Activated naive CD8-positive, alpha-beta T cell treated with anti-CD3 and anti-CD28 coated beads, Interleukin-2, amount 50 U/mL, for 24 hours (primary cell): ENCODE data around the gene DNAI2.
"Not testable (repeated sequence)": the region's sequence is repeated elsewhere in the genome, so short reads cannot be mapped to it uniquely, and the experiment has no call there.

ENCODE experiments used
- ATAC-seq: fragments of 150-1000 bp; cut with Tn5 transposase; one replicate; pipeline ENCODE4 v1.10.0; 2021
- DNase-seq: peaks from one replicate; pipeline ENCODE4 v3.0.0; 2021
- H3K27ac Mint-ChIP-seq: one replicate; pipeline ENCODE4 v1.8.0; 2021; ENCODE audit warnings: mild to moderate bottlenecking, mixed read lengths
- H3K27me3 Mint-ChIP-seq: one replicate; pipeline ENCODE4 v1.8.0; 2021; ENCODE audit warnings: mixed read lengths
- H3K36me3 Mint-ChIP-seq: one replicate; pipeline ENCODE4 v1.8.0; 2021; ENCODE audit warnings: low read depth, mixed read lengths
- H3K4me1 Mint-ChIP-seq: one replicate; pipeline ENCODE4 v1.8.0; 2021; ENCODE audit warnings: mixed read lengths
- H3K4me3 Mint-ChIP-seq: one replicate; pipeline ENCODE4 v1.8.0; 2021; ENCODE audit warnings: mild to moderate bottlenecking, moderate library complexity, mixed read lengths
- H3K9me3 Mint-ChIP-seq: one replicate; pipeline ENCODE4 v1.8.0; 2021; ENCODE audit warnings: mixed read lengths

DNAI2 gene

GRCh38 chr17:74276541-74277009 lies 2.5 kb downstream of the DNAI2 start:
- peaks cover 19% of the 10 kb centered on the region for H3K27me3 Mint-ChIP-seq

GRCh38 chr17:74277935-74278334 lies 3.9 kb downstream of the DNAI2 start:
- DNase-seq (no peak), ATAC-seq (no peak)
- Mint-ChIP-seq H3K27ac (no peak overlapping the region), H3K27me3 (peaks cover 19% of the 10 kb centered on the region), H3K4me1 (peaks cover 70% of the 10 kb centered on the region), H3K36me3 (no peaks in the 10 kb centered on the region), H3K4me3 (no peak overlapping the region), H3K9me3 (no peaks in the 10 kb centered on the region)

More at GRCh38 chr17:74276541-74277009, 2.5 kb downstream of the DNAI2 start:
- DNase-seq (no peak), ATAC-seq (no peak)
- H3K4me1 Mint-ChIP-seq = peaks cover 58% of the 10 kb centered on the region
- no peaks in the 10 kb centered on the region for H3K36me3 Mint-ChIP-seq
- no peak overlapping the region for H3K27ac Mint-ChIP-seq
- no peak overlapping the region for H3K4me3 Mint-ChIP-seq
- no peaks in the 10 kb centered on the region for H3K9me3 Mint-ChIP-seq

GRCh38 chr17:74279617-74280016 lies 5.6 kb downstream of the DNAI2 start:
- not testable (repeated sequence) for DNase-seq, H3K27me3 Mint-ChIP-seq, H3K36me3 Mint-ChIP-seq, H3K4me3 Mint-ChIP-seq, H3K9me3 Mint-ChIP-seq, ATAC-seq
- peak overlapping the region; percentile 81 for H3K27ac Mint-ChIP-seq
- H3K4me1 Mint-ChIP-seq = peaks cover 69% of the 10 kb centered on the region

- peaks cover 69% of the 10 kb centered on the region for H3K4me1 Mint-ChIP-seq
- H3K27ac Mint-ChIP-seq = peak overlapping the region; percentile 81
- ATAC-seq (peak; percentile 74), DNase-seq (peak; percentile 61)
- no peaks in the 10 kb centered on the region for H3K9me3 Mint-ChIP-seq
- peaks cover 1% of the 10 kb centered on the region for H3K27me3 Mint-ChIP-seq
- H3K4me3 Mint-ChIP-seq = peak overlapping the region; percentile 4
- no peaks in the 10 kb centered on the region for H3K36me3 Mint-ChIP-seq
These were observed 6.1 kb downstream of the DNAI2 start for GRCh38 chr17:74280093-74280513.

GRCh38 chr17:74281799-74282198 lies 7.8 kb downstream of the DNAI2 start:
- DNase-seq (no peak), ATAC-seq (no peak)
- H3K4me1 Mint-ChIP-seq = peaks cover 67% of the 10 kb centered on the region
- no peak overlapping the region for H3K4me3 Mint-ChIP-seq
- no peaks in the 10 kb centered on the region for H3K36me3 Mint-ChIP-seq
- H3K27ac Mint-ChIP-seq = peak overlapping the region; percentile 94
- H3K27me3 Mint-ChIP-seq = no peaks in the 10 kb centered on the region
- H3K9me3 Mint-ChIP-seq = no peaks in the 10 kb centered on the region

- Mint-ChIP-seq H3K4me3 (peak overlapping the region; percentile 41), H3K4me1 (peaks cover 65% of the 10 kb centered on the region), H3K27ac (peak overlapping the region; percentile 94)
- not testable (repeated sequence) for ATAC-seq, H3K9me3 Mint-ChIP-seq, H3K36me3 Mint-ChIP-seq, DNase-seq, H3K27me3 Mint-ChIP-seq
These were observed 8.2 kb downstream of the DNAI2 start for GRCh38 chr17:74282274-74282586.

GRCh38 chr17:74282587-74283370 lies 8.7 kb downstream of the DNAI2 start:
- Mint-ChIP-seq H3K27me3 (no peaks in the 10 kb centered on the region), H3K4me1 (peaks cover 62% of the 10 kb centered on the region), H3K9me3 (no peaks in the 10 kb centered on the region), H3K4me3 (peak overlapping the region; percentile 41), H3K27ac (peak overlapping the region; percentile 94), H3K36me3 (no peaks in the 10 kb centered on the region)
- DNase-seq = peak; percentile 69
- peak; percentile 72 for ATAC-seq

- ATAC-seq = no peak
- H3K9me3 Mint-ChIP-seq = no peaks in the 10 kb centered on the region
- H3K27ac Mint-ChIP-seq = peak overlapping the region; percentile 94
- peak overlapping the region; percentile 41 for H3K4me3 Mint-ChIP-seq
- peaks cover 60% of the 10 kb centered on the region for H3K4me1 Mint-ChIP-seq
- H3K36me3 Mint-ChIP-seq = no peaks in the 10 kb centered on the region
- peak; percentile 34 for DNase-seq
- no peaks in the 10 kb centered on the region for H3K27me3 Mint-ChIP-seq
These were observed 9.3 kb downstream of the DNAI2 start for GRCh38 chr17:74283371-74283673.

GRCh38 chr17:74287031-74287602 lies 13.1 kb downstream of the DNAI2 start:
- Mint-ChIP-seq H3K4me1 (peaks cover 47% of the 10 kb centered on the region), H3K27ac (no peak overlapping the region)
- no peak for ATAC-seq

GRCh38 chr17:74288785-74289184 lies 14.8 kb downstream of the DNAI2 start:
- H3K36me3 Mint-ChIP-seq = no peaks in the 10 kb centered on the region
- no peaks in the 10 kb centered on the region for H3K9me3 Mint-ChIP-seq
- no peak overlapping the region for H3K27ac Mint-ChIP-seq
- ATAC-seq (peak; percentile 93), DNase-seq (peak; percentile 32)
- no peak overlapping the region for H3K4me3 Mint-ChIP-seq
- peaks cover 32% of the 10 kb centered on the region for H3K4me1 Mint-ChIP-seq
- no peaks in the 10 kb centered on the region for H3K27me3 Mint-ChIP-seq

More at GRCh38 chr17:74287031-74287602, 13.1 kb downstream of the DNAI2 start:
- H3K9me3 Mint-ChIP-seq = no peaks in the 10 kb centered on the region
- no peak for DNase-seq
- H3K4me3 Mint-ChIP-seq = no peak overlapping the region
- no peaks in the 10 kb centered on the region for H3K27me3 Mint-ChIP-seq
- H3K36me3 Mint-ChIP-seq = no peaks in the 10 kb centered on the region

- no peak overlapping the region for H3K27ac Mint-ChIP-seq
- ATAC-seq = no peak
- H3K27me3 Mint-ChIP-seq = no peaks in the 10 kb centered on the region
- no peak overlapping the region for H3K4me3 Mint-ChIP-seq
- H3K4me1 Mint-ChIP-seq = peaks cover 25% of the 10 kb centered on the region
- peaks cover 1% of the 10 kb centered on the region for H3K9me3 Mint-ChIP-seq
- no peak for DNase-seq
- no peaks in the 10 kb centered on the region for H3K36me3 Mint-ChIP-seq
These were observed 15.7 kb downstream of the DNAI2 start for GRCh38 chr17:74289688-74290087.

- Mint-ChIP-seq H3K27me3 (no peaks in the 10 kb centered on the region), H3K4me1 (peaks cover 20% of the 10 kb centered on the region), H3K27ac (no peak overlapping the region), H3K4me3 (no peak overlapping the region), H3K36me3 (no peaks in the 10 kb centered on the region), H3K9me3 (peaks cover 4% of the 10 kb centered on the region)
- DNase-seq (no peak), ATAC-seq (no peak)
These were observed 16.3 kb downstream of the DNAI2 start for GRCh38 chr17:74290340-74290739.

GRCh38 chr17:74292495-74292894 lies 18.5 kb downstream of the DNAI2 start:
- H3K36me3 Mint-ChIP-seq = no peaks in the 10 kb centered on the region
- ATAC-seq = no peak
- no peak overlapping the region for H3K4me3 Mint-ChIP-seq
- no peak for DNase-seq
- peaks cover under 1% of the 10 kb centered on the region for H3K27me3 Mint-ChIP-seq
- H3K4me1 Mint-ChIP-seq = peaks cover 32% of the 10 kb centered on the region
- no peak overlapping the region for H3K27ac Mint-ChIP-seq
- peaks cover 4% of the 10 kb centered on the region for H3K9me3 Mint-ChIP-seq

- no peak overlapping the region for H3K4me3 Mint-ChIP-seq
- no peaks in the 10 kb centered on the region for H3K36me3 Mint-ChIP-seq
- peaks cover 11% of the 10 kb centered on the region for H3K27me3 Mint-ChIP-seq
- peaks cover 30% of the 10 kb centered on the region for H3K4me1 Mint-ChIP-seq
- H3K9me3 Mint-ChIP-seq = peaks cover 4% of the 10 kb centered on the region
- H3K27ac Mint-ChIP-seq = no peak overlapping the region
- DNase-seq (no peak), ATAC-seq (no peak)
These were observed 21.9 kb downstream of the DNAI2 start for GRCh38 chr17:74295625-74296547.
